ACC112 (cell line): ENCODE data around the gene ELP5.
A peak's percentile ranks its signal among the peaks of the same experiment; 100 is the strongest.

Experiments used
- H2AFZ ChIP-seq: fragments of 200-600 bp; sonication (generic); one replicate; pipeline ENCODE4 v1.6.0; 2017; ENCODE audit warnings: antibody characterized with exemption, low read length; ENCODE audit not compliant: unreplicated experiment
- H3K27ac ChIP-seq: fragments of 200-600 bp; sonication (generic); 2 replicates; pipeline ENCODE4 v1.5.1; 2014; ENCODE audit warnings: low read depth, mild to moderate bottlenecking, antibody characterized with exemption, low read length, moderate library complexity
- H3K27me3 ChIP-seq: fragments of 200-600 bp; sonication (generic); 2 replicates; pipeline ENCODE4 v1.6.1; 2014; ENCODE audit warnings: mild to moderate bottlenecking, antibody characterized with exemption, low read length, moderate library complexity, mixed read lengths; ENCODE audit not compliant: insufficient read depth
- H3K36me3 ChIP-seq: fragments of 200-600 bp; sonication (generic); 2 replicates; pipeline ENCODE4 v1.6.1; 2016; ENCODE audit warnings: mild to moderate bottlenecking, antibody characterized with exemption, low read length, moderate library complexity, mixed read lengths; ENCODE audit not compliant: insufficient read depth
- H3K4me1 ChIP-seq: fragments of 200-600 bp; sonication (generic); one replicate; pipeline ENCODE4 v1.6.1; 2016; ENCODE audit warnings: low read length, mixed read lengths; ENCODE audit not compliant: insufficient read depth, unreplicated experiment, control insufficient read depth
- H3K4me3 ChIP-seq: fragments of 200-600 bp; sonication (generic); 2 replicates; pipeline ENCODE4 v1.5.1; 2014; ENCODE audit warnings: mild to moderate bottlenecking, low read depth, low read length
- H3K79me2 ChIP-seq: fragments of 200-600 bp; sonication (generic); one replicate; pipeline ENCODE4 v1.6.0; 2016; ENCODE audit warnings: low read length; ENCODE audit not compliant: control insufficient read depth, unreplicated experiment, insufficient read depth

ELP5 gene

GRCh38 chr17:7306911-7307685, 55.1 kb downstream of the ELP5 start, which contains the start of gene EIF5A:
Gene EIF5A, plus strand, starts transcription at chr17:7307628. Its CDS starts 2,008 bp downstream, at chr17:7309636.
- peak within 1 kb of the TSS; percentile 5 for H2AFZ ChIP-seq
- H3K79me2 ChIP-seq, result peaks cover 43% of the 10 kb centered on the region
- peaks cover 22% of the 10 kb centered on the region for H3K36me3 ChIP-seq
- H3K27me3 ChIP-seq, result no peaks in the 10 kb centered on the region
- peaks cover 22% of the 10 kb centered on the region for H3K4me1 ChIP-seq
- H3K27ac ChIP-seq, result peak within 1 kb of the TSS; percentile 98
- peak within 1 kb of the TSS; percentile 96 for H3K4me3 ChIP-seq

DNA sequence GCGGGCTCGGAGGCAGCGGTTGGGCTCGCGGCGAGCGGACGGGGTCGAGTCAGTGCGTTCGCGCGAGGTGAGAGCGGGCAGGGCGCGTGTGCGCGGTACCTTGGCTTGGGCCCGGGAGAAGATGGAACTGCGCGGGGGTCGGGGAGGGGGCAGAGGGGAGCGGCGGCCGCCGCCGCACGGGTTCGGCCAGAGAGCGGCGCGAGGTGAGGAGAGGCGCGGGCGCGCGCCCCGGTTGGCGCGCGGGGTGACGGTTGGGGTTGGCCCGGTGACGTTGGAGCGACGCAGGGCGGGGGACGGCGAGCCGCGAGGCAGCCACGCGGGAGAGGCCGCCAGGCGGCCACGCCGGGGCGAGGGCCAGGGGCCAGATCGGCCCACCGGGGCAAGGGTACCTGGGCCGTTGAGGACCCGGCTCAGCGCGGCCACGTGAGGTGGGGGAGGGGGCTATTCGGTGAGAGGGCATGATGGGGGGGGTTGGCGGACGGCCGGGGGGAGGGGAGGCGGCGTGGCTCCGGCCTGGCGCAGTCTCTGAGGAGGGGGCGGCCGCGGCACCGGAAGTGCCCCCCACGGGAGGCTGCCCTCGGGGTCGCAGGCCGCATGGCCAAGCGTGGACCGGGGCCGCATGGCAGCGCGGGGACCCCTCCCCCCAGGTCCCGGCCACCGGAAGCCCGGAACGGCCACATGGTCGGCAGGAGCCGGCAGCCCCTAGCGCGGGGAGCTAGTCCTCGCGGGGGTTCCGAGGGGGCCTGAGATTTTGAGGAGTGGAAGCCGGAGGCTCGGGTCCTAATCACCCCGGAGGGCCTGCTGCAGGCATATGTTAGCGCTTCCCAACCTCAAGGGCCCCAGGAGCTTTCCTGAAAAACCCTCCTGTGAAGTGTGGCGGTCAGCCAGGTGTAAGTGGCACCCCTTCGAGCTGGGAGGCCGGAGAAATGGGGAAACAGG, 55.9 kb downstream of the ELP5 start:
- Histone ChIP-seq H3K27me3 (no peaks in the 10 kb centered on the region), H3K79me2 (peaks cover 50% of the 10 kb centered on the region), H3K36me3 (peaks cover 28% of the 10 kb centered on the region), H3K27ac (peak overlapping the region; percentile 98), H3K4me1 (peaks cover 25% of the 10 kb centered on the region), H2AFZ (no peak overlapping the region), H3K4me3 (peak overlapping the region; percentile 96)

DNA sequence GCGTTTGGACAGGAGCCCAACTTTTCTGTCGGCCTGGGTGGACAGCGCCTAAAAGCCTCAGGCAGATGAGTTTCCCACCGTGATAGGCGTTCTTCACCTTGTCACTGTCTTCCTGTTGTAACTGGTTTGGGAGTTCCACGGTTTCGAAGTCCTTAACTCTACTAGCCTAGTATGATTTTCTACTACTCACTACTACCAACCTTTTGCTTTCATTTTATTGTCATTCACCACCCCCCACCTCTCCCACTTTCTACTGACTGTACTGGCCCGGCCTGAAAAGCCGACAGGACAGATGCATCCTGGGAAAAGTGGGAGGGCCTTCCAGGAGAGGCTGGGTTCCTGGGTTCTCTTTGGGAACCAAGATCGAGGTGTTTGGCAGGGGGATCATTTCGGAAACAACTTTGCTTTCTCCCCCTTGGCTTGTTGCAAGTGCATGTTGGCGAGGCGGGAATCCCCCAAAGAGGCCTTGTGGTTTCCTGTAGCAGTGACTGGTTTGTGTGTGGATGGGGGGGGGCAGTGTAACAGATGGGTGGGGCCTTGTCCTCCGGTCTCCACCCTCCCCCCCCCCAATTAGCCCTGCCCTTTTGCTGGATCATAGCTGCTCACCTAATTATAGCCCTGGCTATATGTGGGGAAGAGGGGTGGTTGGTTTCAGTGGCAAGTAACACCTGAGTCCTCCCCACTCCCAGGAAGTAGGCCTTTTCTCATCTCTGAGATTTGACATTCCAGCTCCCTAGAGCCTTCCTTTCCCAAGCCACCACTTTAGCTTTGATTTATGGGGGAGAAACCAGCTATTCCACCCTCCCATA, 56.8 kb downstream of the ELP5 start:
- peaks cover 52% of the 10 kb centered on the region for H3K79me2 ChIP-seq
- H3K36me3 ChIP-seq, result peaks cover 31% of the 10 kb centered on the region
- H3K4me1 ChIP-seq, result peaks cover 34% of the 10 kb centered on the region

More for the DNA sequence above, 56.8 kb downstream of the ELP5 start:
- H3K27ac ChIP-seq, result peak overlapping the region; percentile 98
- no peaks in the 10 kb centered on the region for H3K27me3 ChIP-seq
- H3K4me3 ChIP-seq, result peak overlapping the region; percentile 96
- H2AFZ ChIP-seq, result no peak overlapping the region
